Measurements from ENCODE around the gene KCNAB3. TPM values are rescaled to one million over a fixed set of nuclear protein-coding genes. Genes with fewer than 3 reads are reported as not detected.
A peak's percentile ranks its signal among the peaks of the same experiment; 100 is the strongest.

The KCNAB3 gene
- total RNA-seq, 4 donors from 2014 or later, result 0.40 to 3.7 (median 1.5) TPM

GRCh38 chr17:7893187-7893880 lies 36.3 kb downstream of the KCNAB3 start:
- DNase-seq, result no peak
- Histone ChIP-seq H3K27ac (no peak overlapping the region), H3K4me3 (replicated peaks in 1 of 3) (no peak overlapping the region), H3K9me3 (no peaks in the 10 kb centered on the region), H3K4me1 (peaks cover 15 to 19% of the 10 kb centered on the region in 2 donors), H3K36me3 (peaks cover 43 to 53% of the 10 kb centered on the region in 2 donors), H3K27me3 (no peaks in the 10 kb centered on the region)
- TF ChIP-seq CTCF (IDR thresholded peaks at IDR 0.05), result no peak
- no peak for TF ChIP-seq POLR2A (IDR thresholded peaks at IDR 0.05)
- 94 to 95% methylated on average over 13 to 15 of the region's 15 CpGs for WGBS, 2 donors
- intact Hi-C loops (cut with DNase I), result no loop called here

GRCh38 chr17:7889166-7889955 lies 40.3 kb downstream of the KCNAB3 start:
- intact Hi-C loops (cut with DNase I), result no loop called here
- Histone ChIP-seq H3K36me3 (peaks cover 19 to 26% of the 10 kb centered on the region in 2 donors), H3K9me3 (no peaks in the 10 kb centered on the region), H3K27me3 (no peaks in the 10 kb centered on the region), H3K27ac (peak overlapping the region; percentile 81 to 98 (median 92)), H3K4me1 (peaks cover 35 to 41% of the 10 kb centered on the region in 2 donors), H3K4me3 (replicated peaks in 1 of 3) (no peak overlapping the region)
- DNase-seq, result peak; percentile 100
- 33 to 44% methylated on average over 8 to 11 of the region's 11 CpGs for WGBS, 2 donors
- TF ChIP-seq POLR2A (IDR thresholded peaks at IDR 0.05) (peak in 1 of 2 donors; percentile 53), CTCF (IDR thresholded peaks at IDR 0.05) (peak in 5 of 6 experiments; percentile 54 to 78 (median 74))

GRCh38 chr17:7888184-7888920 lies 41.3 kb downstream of the KCNAB3 start, which contains the start of gene CHD3:
TSS of gene CHD3 (plus strand) at chr17:7888789. CDS start at chr17:7889001, 212 bp downstream.
- H3K36me3 ChIP-seq, result peaks cover 10 to 16% of the 10 kb centered on the region in 2 donors
- H3K27ac ChIP-seq, result peak within 1 kb of the TSS; percentile 81 to 98 (median 92)
- no peaks in the 10 kb centered on the region for H3K9me3 ChIP-seq
- peak within 1 kb of the TSS in 1 of 3 donors; percentile 26 for H3K4me3 ChIP-seq (replicated peaks in 1 of 3)
- peaks cover 40 to 45% of the 10 kb centered on the region in 2 donors for H3K4me1 ChIP-seq
- peak in 1 of 6 experiments; percentile 9 for TF ChIP-seq CTCF (IDR thresholded peaks at IDR 0.05)
- TF ChIP-seq POLR2A (IDR thresholded peaks at IDR 0.05), result no peak
- peak; percentile 46 to 54 for DNase-seq
- no peaks in the 10 kb centered on the region for H3K27me3 ChIP-seq
- intact Hi-C loops (cut with DNase I), result no loop called here
- WGBS, 2 donors, result 46 to 47% methylated on average over 18 of the region's 18 CpGs

- intact Hi-C loops (cut with DNase I), result no loop called here
- 0 to 3% methylated on average over 29 to 34 of the region's 35 CpGs for WGBS, 2 donors
These were observed 42.0 kb downstream of the KCNAB3 start for GRCh38 chr17:7887482-7888183.

More at GRCh38 chr17:7887482-7888183, 42.0 kb downstream of the KCNAB3 start:
- TF ChIP-seq POLR2A (IDR thresholded peaks at IDR 0.05) (peak in 1 of 2 donors; percentile 76), CTCF (IDR thresholded peaks at IDR 0.05) (no peak)
- Histone ChIP-seq H3K9me3 (no peaks in the 10 kb centered on the region), H3K4me1 (peaks cover 40 to 45% of the 10 kb centered on the region in 2 donors), H3K27me3 (no peaks in the 10 kb centered on the region), H3K36me3 (peaks cover 10 to 13% of the 10 kb centered on the region in 2 donors), H3K27ac (peak overlapping the region; percentile 81 to 98 (median 92)), H3K4me3 (replicated peaks in 1 of 3) (peak overlapping the region in 1 of 3 donors; percentile 49)
- DNase-seq, result peak; percentile 98
